Kidney tubule cell (primary cell): ENCODE results near the gene DPM1.

Experiments used
- DNase-seq: peaks from one replicate; pipeline ENCODE4 v3.0.0-alpha.2; 2018; ENCODE audit warnings: low spot score

DPM1 gene

DNA sequence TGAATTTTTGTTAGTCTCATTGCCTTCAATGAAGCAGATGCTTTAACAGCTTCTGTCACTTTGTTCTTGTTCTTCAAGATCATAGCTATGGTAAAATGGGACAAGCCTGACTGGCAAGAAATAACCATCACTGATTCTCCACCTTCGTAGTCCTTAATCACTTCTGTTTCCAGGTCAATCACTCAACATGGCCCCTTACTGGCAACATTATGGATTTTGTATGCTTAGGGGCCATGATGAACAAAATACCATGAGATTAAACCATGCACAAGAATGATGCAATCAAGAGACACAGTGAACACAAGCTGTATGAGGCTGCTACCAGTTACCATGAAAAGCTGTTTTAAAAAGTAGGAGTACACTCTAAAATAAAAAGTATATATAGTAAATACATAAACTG, 59.9 kb downstream of the DPM1 start:
- DNase-seq: no peak

- DNase-seq: no peak
Observed at GRCh38 chr20:50895111-50895830, 63.1 kb downstream of the DPM1 start.

DNA sequence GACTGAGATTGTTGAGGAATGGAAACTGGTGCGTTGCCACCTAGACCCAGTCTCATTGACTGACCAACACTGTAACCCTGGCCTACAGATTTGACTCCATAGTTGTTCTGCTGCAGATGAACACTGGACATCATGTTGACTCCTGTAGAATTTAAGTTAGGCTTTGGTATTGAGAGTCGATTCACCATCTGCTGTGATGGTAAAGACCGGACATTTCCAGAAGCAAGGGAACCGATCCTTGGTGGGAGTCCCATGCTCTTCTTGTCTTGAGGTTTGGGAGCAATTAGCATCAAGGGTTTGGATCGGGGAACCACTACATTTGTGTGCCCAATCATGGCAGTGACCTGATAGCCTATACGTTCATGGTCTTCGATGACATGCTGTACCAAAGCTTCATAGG, 64.7 kb downstream of the DPM1 start:
- DNase-seq: no peak

DNA sequence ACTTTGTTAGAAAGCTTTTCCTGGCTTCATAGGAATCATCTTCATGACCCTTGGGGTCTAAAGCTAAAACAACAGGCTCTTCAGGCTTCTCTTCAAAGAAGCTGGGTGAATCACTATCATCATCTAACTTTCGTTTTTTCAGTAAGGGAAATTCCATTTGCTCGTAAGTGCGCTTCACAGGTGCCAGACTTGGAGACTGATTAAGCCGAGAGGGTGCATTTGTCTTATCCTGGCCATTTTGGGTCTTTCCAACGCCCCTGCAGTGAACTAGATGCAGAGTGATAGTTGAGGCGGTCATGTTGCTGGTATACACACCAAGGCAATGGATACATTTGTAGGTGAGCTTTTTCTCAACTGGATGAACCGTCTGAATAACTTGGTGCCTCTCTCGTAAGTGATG, 65.9 kb downstream of the DPM1 start:
- DNase-seq: no peak

GRCh38 chr20:50891138-50891537, 67.2 kb downstream of the DPM1 start:
- no peak for DNase-seq

DNA sequence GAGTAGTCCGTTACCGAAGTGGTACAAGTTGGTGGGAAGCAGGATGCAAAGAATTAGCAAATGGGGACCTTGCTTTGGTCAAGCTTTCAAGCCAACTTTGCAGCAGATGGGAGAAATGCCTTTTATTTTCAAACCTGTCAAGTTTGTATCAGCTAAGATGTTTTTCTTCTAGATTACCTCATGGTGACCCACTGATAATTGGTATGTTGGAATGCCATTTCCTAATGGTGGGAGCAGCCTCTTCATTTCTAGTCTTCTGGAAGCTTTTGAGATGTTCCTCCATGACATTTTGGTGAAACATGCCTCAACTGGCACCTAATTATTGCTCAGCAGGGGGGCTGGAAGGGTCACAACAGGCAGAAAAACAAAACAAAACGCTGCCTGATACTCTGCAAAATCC, 70.8 kb downstream of the DPM1 start:
- no peak for DNase-seq

DNA sequence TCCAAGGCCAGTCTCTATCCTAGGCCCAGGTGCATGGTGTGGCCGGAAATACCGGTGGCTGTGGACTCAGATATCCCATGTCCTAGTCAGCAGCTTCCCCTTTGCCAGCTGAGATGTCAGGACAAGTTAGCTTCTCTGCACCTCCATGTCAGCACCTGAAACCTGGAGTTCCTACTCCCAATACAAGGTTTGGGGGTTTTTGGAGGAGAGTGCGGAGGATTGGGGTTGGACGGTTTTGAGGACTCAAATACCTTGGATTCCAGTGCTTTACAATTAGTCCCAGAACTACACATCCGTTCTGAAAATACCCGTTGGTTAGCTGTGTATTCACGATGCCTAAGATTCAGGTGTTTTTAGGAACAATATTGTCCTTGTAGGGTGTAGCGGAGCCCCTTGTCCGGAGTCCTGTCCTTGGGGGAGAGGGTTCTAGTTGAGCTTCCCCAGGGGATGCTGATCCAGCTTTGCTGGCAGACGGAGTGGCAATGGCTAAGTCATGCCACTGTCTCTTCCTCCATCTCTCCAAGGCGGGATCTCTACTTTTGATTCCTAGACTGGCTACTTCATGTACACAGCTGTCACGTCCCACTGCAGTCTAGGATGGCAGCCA, 72.0 kb downstream of the DPM1 start:
- DNase-seq: no peak

DNA sequence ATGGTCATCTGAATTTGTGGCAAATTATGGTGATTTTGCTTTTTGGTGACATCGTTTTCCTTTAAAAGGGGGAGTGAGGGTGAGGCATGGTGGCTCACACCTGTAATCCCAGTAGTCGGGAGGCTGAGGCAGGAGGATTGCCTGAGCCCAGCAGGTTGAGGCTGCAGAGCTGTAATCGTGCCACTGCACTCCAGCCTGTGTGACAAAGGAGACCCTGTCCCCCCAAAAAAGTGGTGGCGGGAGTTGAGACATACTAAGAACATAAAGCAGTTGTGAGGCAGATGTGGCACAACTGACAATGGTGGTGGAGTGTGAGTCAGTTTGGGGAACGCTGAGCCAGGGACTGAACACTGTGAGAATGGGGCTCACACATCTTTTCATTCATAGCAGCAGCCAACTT, 72.6 kb downstream of the DPM1 start:
- no peak for DNase-seq

DNA sequence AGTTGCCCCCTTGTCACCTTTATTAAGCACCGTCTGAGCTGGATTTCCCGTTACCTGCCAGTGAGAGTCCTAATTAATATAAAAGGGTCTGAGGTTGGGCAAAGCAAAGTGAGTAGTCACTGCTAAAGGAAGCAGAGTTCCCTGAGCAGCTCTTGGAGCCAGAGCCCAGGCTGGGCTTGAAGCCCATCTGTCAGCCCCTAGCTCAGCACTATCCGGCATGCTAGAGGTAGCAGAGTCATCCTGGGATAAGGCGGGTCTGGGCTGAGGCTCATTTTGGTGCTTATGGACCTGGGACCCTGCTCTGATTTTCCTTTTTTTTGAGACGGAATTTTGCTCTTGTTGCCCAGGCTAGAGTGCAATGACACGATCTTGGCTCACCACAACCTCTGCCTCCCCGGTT, 73.3 kb downstream of the DPM1 start:
- no peak for DNase-seq
